Astrocyte of the spinal cord (primary cell): ENCODE measurements around the gene RAMP3.
"Not testable (repeated sequence)": the region's sequence is repeated elsewhere in the genome, so short reads cannot be mapped to it uniquely, and the experiment has no call there.

Experiments used
- DNase-seq: peaks from one replicate; pipeline ENCODE4 v3.0.0; 2011; ENCODE audit warnings: low read depth, low spot score
- H3K4me3 ChIP-seq: 2 replicates; pipeline ENCODE4 v1.5.1; 2011; ENCODE audit warnings: low read depth, mild to moderate bottlenecking, low read length, moderate library complexity
- in situ Hi-C: cut with HindIII; loops from 2 replicates; pipeline ENCODE4 v1.10.0; 2017; ENCODE audit warnings: low sequenced_read_pairs
- TF ChIP-seq, protein P1 (sequence below): IDR thresholded peaks from 2 replicates; pipeline ENCODE4 v1.5.1; 2012; ENCODE audit warnings: low read depth, mild to moderate bottlenecking, low read length, inconsistent platforms

RAMP3 gene

DNA sequence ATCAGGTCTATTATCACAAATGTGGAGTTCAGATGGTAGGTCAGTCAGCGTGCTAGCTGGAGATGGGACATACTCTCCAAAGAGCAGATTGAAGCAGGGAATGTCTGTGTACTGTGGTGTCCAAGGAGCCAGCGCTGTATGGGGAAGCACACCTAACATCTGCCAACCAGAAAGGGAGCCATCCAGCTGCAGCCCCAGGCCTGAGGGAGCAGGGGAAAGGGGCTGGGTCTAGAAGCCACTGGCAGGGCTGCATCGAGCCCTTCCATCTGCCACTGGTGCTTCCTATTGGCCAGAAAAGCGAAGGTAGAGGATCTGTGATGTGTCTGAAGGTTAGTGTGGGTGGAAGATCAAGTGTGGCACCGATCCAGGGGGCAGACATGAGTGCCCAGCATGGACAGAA, 8.0 kb upstream of the RAMP3 start:
- no peak for DNase-seq
- no peak overlapping the region for H3K4me3 ChIP-seq
- TF ChIP-seq, protein P1, sequence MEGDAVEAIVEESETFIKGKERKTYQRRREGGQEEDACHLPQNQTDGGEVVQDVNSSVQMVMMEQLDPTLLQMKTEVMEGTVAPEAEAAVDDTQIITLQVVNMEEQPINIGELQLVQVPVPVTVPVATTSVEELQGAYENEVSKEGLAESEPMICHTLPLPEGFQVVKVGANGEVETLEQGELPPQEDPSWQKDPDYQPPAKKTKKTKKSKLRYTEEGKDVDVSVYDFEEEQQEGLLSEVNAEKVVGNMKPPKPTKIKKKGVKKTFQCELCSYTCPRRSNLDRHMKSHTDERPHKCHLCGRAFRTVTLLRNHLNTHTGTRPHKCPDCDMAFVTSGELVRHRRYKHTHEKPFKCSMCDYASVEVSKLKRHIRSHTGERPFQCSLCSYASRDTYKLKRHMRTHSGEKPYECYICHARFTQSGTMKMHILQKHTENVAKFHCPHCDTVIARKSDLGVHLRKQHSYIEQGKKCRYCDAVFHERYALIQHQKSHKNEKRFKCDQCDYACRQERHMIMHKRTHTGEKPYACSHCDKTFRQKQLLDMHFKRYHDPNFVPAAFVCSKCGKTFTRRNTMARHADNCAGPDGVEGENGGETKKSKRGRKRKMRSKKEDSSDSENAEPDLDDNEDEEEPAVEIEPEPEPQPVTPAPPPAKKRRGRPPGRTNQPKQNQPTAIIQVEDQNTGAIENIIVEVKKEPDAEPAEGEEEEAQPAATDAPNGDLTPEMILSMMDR: no peak
- in situ Hi-C loops: no loop called here

DNA sequence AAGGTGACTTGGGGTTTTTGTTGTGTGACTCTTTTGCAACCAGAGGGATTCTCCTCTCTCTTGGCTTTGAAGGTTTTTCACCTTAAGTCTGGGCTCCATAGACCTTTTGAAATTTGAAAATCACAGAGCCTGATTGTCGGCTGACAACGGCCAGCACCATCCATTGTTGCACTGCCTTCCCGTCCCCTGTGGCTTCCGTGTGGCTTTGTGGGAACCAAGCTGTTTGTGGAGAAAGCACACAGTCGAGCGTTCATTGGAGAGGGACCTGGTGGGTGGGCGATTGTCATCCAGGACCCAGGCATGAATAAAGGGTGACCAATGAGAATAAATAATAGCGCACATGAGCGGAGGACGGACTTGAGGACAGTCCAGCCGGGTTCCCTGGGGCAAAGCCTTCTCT, 7.4 kb upstream of the RAMP3 start:
- in situ Hi-C loops: no loop called here
- TF ChIP-seq, protein P1: no peak
- DNase-seq: no peak
- H3K4me3 ChIP-seq: no peak overlapping the region

DNA sequence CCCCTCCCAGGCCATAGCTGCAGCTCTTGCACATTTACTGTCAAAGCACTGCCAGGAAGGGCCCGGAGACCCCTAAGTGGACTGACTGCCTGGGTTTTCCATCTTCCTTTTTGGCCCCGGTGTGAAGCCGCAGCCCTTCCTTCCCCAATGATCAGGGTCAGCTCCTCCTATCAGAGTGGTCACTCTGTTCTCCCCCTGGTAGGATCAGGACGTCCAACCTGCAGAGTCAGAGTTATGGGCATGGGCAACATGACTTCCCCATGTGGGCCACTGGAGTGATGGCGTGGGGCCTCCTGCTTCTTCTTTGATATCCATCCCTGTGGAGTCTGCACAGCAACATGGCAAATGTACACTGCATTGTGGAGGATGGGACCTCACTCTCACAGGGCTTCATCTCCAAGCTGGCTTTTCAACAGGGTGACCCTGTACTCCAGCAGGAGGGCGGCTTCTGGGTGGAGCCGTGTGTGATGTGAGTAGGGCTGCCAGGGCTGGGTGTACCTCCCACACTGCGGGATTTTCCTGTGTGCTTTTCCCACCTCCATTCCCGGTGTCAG, 6.4 kb upstream of the RAMP3 start:
- in situ Hi-C loops: no loop called here
- no peak overlapping the region for H3K4me3 ChIP-seq
- no peak for DNase-seq
- TF ChIP-seq, protein P1: no peak

DNA sequence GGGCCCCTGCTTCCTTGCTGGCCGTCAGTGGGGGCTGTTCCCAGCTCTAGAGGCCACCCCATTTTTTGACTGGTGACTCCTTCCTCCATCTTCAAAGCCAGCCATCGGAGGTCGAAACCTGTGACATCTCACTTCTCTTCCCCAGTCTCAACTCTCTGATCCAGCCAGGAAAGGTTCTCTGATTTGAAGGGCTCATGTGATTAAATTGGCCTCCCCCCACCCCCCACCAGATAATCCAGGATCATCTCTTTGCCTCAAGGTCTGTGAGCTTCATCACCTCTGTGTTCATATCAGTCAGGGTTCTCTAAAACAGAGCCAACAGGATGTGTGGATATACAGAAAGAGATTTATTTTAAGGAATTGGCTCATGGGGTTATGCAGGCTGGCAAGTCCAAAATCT, 5.6 kb upstream of the RAMP3 start:
- no peak for DNase-seq
- TF ChIP-seq, protein P1: no peak
- H3K4me3 ChIP-seq: no peak overlapping the region
- in situ Hi-C loops: no loop called here

DNA sequence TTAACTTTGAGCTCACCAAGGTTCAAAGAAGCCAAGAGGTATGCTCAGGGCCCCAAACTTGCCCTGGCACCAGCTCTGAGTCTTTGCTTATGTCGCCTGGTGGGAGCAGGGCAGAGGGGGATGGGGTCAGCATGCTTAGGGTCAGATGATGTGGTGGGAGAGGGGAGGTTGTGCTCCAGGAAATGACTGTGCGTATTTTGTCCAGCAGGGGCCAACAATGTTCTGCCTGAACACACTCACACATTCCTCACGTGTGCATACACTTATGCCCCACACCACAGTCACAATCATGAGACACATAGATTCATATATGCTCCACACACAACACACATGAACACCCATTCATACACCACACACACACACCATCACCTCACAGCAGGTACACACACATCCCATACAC, 4.4 kb upstream of the RAMP3 start:
- no peak for DNase-seq

DNA sequence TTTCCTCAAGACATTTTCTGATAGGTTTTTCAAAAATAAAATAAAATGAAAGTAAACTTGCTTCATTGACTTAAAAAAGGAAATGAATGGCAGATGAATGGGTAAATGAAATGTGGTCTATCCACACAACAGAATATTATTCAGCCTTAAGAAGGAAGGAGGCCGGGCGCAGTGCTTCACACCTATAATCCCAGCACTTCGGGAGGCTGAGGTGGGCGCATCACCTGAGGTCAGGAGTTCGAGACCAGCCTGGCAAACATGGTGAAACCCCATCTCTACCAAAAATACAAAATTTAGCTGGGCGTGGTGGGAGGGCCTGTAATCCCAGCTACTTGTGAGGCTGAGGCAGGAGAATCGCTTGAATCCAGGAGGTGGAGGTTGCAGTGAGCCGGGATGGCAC, 3.7 kb upstream of the RAMP3 start:
- in situ Hi-C loops, H3K4me3 ChIP-seq, DNase-seq: not testable (repeated sequence)

More for the DNA sequence above, 4.4 kb upstream of the RAMP3 start:
- in situ Hi-C loops: no loop called here
- TF ChIP-seq, protein P1: no peak
- H3K4me3 ChIP-seq: no peak overlapping the region

DNA sequence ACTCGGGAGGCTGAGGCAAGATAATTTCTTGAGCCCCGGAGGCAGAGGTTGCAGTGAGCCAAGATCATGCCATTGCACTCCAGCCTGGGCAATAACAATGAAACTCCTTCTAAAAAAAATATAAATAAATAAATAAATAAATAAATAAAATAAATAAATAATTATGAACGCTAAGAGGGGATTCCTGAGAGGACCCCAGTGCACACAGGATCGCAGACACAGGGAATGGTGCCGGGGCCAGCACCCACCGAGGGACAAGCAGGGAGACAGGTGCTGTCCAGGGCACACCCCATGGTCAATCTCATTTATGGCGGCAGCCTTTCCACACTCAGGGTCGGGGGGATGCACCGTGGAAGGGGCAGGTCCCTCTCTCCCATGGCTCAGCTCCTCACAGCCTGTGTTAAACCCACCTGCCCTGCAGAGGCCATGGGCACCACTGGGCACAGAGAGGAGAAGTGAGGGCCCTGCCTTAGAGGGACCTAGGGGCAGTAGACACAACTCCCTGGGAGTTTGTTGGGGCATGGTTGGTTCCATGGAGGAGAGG, 2.2 kb upstream of the RAMP3 start:
- no peak overlapping the region for H3K4me3 ChIP-seq
- DNase-seq: no peak
- TF ChIP-seq, protein P1: no peak
- in situ Hi-C loops: no loop called here
